CD4-positive, alpha-beta T cell treated with Interleukin-4 for 1 hour (primary cell): ENCODE results near the gene CCDC191.

ENCODE experiments used
- DNase-seq, 2 donors: peaks; one replicate each; pipeline ENCODE4 v3.0.0-alpha.2; 2020 to 2022

The CCDC191 gene

GRCh38 chr3:113952921-113953320 is 103.4 kb downstream of the CCDC191 start:
- no peak for DNase-seq

GRCh38 chr3:113948015-113948917 is 108.1 kb downstream of the CCDC191 start:
- DNase-seq, result peak in 1 of 2 donors; percentile 15

- DNase-seq, result peak; percentile 62 to 75
These were observed 108.8 kb downstream of the CCDC191 start, which contains the start of gene ZDHHC23 for GRCh38 chr3:113947372-113948014. ZDHHC23 (plus strand) TSS chr3:113948013; CDS start chr3:113948803, 790 bp downstream.

GRCh38 chr3:113946831-113947230 is 109.5 kb downstream of the CCDC191 start:
- no peak for DNase-seq

GRCh38 chr3:113927556-113927955 is 128.8 kb downstream of the CCDC191 start:
- DNase-seq, result no peak

- no peak for DNase-seq
These were observed 141.7 kb downstream of the CCDC191 start for GRCh38 chr3:113914646-113915045.
